GM21528 (cell line): ENCODE data around the gene MRPL10.

ENCODE experiments used
- ATAC-seq: cut with Tn5 transposase; IDR thresholded peaks from one replicate; pipeline ENCODE4 v1.9.1; 2021; ENCODE audit warnings: mild to moderate bottlenecking, moderate library complexity; ENCODE audit not compliant: unreplicated experiment, low FRiP score

Gene MRPL10

GRCh38 chr17:47816947-47817346 lies 14.4 kb downstream of the MRPL10 start:
- ATAC-seq: no peak

GRCh38 chr17:47816111-47816735 lies 15.1 kb downstream of the MRPL10 start:
- no peak for ATAC-seq

GRCh38 chr17:47815106-47815918 lies 16.0 kb downstream of the MRPL10 start:
- ATAC-seq: no peak

- no peak for ATAC-seq
These were observed 17.8 kb downstream of the MRPL10 start for GRCh38 chr17:47813512-47814031.

- no peak for ATAC-seq
These were observed 18.3 kb downstream of the MRPL10 start for GRCh38 chr17:47813077-47813476.

- ATAC-seq: no peak
These were observed 19.0 kb downstream of the MRPL10 start for GRCh38 chr17:47812146-47812920.

GRCh38 chr17:47811709-47812108 lies 19.6 kb downstream of the MRPL10 start:
- no peak for ATAC-seq

- no peak for ATAC-seq
These were observed 20.3 kb downstream of the MRPL10 start for GRCh38 chr17:47810901-47811635.

- ATAC-seq: no peak
These were observed 21.0 kb downstream of the MRPL10 start for GRCh38 chr17:47810200-47810821.

- ATAC-seq: no peak
These were observed 22.4 kb downstream of the MRPL10 start for GRCh38 chr17:47808830-47809480.

GRCh38 chr17:47808036-47808829 lies 23.1 kb downstream of the MRPL10 start:
- ATAC-seq: no peak

- no peak for ATAC-seq
These were observed 23.9 kb downstream of the MRPL10 start for GRCh38 chr17:47807421-47807820.

GRCh38 chr17:47806913-47807255 lies 24.5 kb downstream of the MRPL10 start:
- no peak for ATAC-seq

- ATAC-seq: no peak
These were observed 25.1 kb downstream of the MRPL10 start for GRCh38 chr17:47806026-47806912.

- ATAC-seq: no peak
These were observed 26.9 kb downstream of the MRPL10 start for GRCh38 chr17:47804461-47804860.

GRCh38 chr17:47803751-47804150 lies 27.6 kb downstream of the MRPL10 start:
- ATAC-seq: no peak

- no peak for ATAC-seq
These were observed 28.1 kb downstream of the MRPL10 start for GRCh38 chr17:47803201-47803600.
